GM06990 (cell line): Measurements from ENCODE around the gene IL10RB.
A peak's percentile ranks its signal among the peaks of the same experiment; 100 is the strongest.

Source experiments
- DNase-seq: peaks from one replicate; pipeline ENCODE4 v3.0.0-alpha.2; 2011; ENCODE audit not compliant: insufficient read length; ENCODE audit errors: extremely low read depth
- H3K27me3 ChIP-seq: replicated peaks from 2 replicates; pipeline ENCODE4 v1.6.0; 2011; ENCODE audit warnings: low read length; ENCODE audit not compliant: control insufficient read depth, insufficient read depth
- H3K36me3 ChIP-seq: 2 replicates; pipeline ENCODE4 v1.5.1; 2011; ENCODE audit warnings: low read length; ENCODE audit not compliant: control insufficient read depth, insufficient read depth
- H3K4me3 ChIP-seq: replicated peaks from 2 replicates; pipeline ENCODE4 v1.5.1; 2011; ENCODE audit warnings: low read depth, mild to moderate bottlenecking, control low read depth, low read length
- CTCF ChIP-seq: IDR thresholded peaks from 2 replicates; pipeline ENCODE4 v1.5.1; 2011; ENCODE audit warnings: low read length, control low read depth, mild to moderate bottlenecking, inconsistent platforms; ENCODE audit not compliant: insufficient read depth, poor library complexity, severe bottlenecking

IL10RB gene

GRCh38 chr21:33229099-33229783, 36.9 kb upstream of the IL10RB start:
- no peak for TF ChIP-seq CTCF

GRCh38 chr21:33229784-33230544, 36.2 kb upstream of the IL10RB start, which contains the start of gene IFNAR2:
Gene IFNAR2 (plus strand): TSS chr21:33229938. CDS start chr21:33241923, 11,985 bp downstream.
- Histone ChIP-seq H3K4me3 (peak within 1 kb of the TSS; percentile 98), H3K27me3 (no peaks in the 10 kb centered on the region), H3K36me3 (peaks cover 2% of the 10 kb centered on the region; the same call in 1 of the 2 replicates)
- no peak for TF ChIP-seq CTCF
- peak; percentile 81 for DNase-seq

More at GRCh38 chr21:33229099-33229783, 36.9 kb upstream of the IL10RB start:
- no peaks in the 10 kb centered on the region; the same call in 1 of the 2 replicates for H3K36me3 ChIP-seq
- peak overlapping the region; percentile 57 for H3K4me3 ChIP-seq
- DNase-seq, result no peak
- no peaks in the 10 kb centered on the region for H3K27me3 ChIP-seq

- peaks cover 2% of the 10 kb centered on the region; the same call in 1 of the 2 replicates for H3K36me3 ChIP-seq
- H3K27me3 ChIP-seq, result no peaks in the 10 kb centered on the region
- DNase-seq, result peak; percentile 81
- TF ChIP-seq CTCF, result peak; percentile 44
- H3K4me3 ChIP-seq, result peak overlapping the region; percentile 98
These were observed 35.4 kb upstream of the IL10RB start for GRCh38 chr21:33230545-33231324.

GRCh38 chr21:33231526-33231925, 34.6 kb upstream of the IL10RB start:
- Histone ChIP-seq H3K4me3 (peak overlapping the region; percentile 98), H3K36me3 (peaks cover 5% of the 10 kb centered on the region; the same call in 1 of the 2 replicates), H3K27me3 (no peaks in the 10 kb centered on the region)
- DNase-seq, result peak; percentile 47
- TF ChIP-seq CTCF, result no peak

- Histone ChIP-seq H3K27me3 (no peaks in the 10 kb centered on the region), H3K36me3 (peaks cover 6% of the 10 kb centered on the region), H3K4me3 (peak overlapping the region; percentile 98)
- no peak for TF ChIP-seq CTCF
- DNase-seq, result no peak
These were observed 33.7 kb upstream of the IL10RB start for GRCh38 chr21:33232291-33233034.
